ENCODE results near the gene ZGPAT. TPM values are rescaled to one million over a fixed set of nuclear protein-coding genes. Genes with fewer than 3 reads are reported as not detected.
A peak's percentile ranks its signal among the peaks of the same experiment; 100 is the strongest.

ZGPAT gene
- polyA plus RNA-seq, 1 donor from 2014 or later: 60.8 TPM

DNA sequence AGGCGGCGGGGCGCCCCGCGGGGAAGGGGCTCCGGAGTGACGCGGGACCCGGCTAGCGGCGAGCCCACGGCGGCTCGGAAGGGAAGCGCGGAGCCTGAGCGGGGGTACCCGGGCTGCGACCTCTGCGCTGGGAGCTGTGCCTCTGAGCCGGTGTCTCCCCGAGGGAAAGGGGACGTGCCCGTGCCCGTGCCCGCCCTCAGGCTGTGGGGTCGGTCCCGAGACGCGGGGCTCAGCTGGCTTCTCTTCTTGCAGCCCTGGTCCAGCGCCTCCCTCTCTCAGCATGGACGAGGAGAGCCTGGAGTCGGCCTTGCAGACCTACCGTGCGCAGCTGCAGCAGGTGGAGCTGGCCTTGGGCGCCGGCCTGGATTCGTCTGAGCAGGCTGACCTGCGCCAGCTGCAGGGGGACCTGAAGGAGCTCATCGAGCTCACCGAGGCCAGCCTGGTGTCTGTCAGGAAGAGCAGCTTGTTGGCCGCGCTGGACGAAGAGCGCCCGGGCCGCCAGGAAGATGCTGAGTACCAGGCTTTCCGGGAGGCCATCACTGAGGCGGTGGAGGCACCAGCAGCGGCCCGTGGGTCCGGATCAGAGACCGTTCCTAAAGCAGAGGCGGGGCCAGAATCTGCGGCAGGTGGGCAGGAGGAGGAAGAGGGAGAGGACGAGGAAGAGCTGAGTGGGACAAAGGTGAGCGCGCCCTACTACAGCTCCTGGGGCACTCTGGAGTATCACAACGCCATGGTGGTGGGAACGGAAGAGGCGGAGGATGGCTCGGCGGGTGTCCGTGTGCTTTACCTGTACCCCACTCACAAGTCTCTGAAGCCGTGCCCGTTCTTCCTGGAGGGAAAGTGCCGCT is 686 bp downstream of the ZGPAT start:
- Histone ChIP-seq H3K4me2 (ENCODE audit: low read length) (peak overlapping the region; percentile 42), H3K9ac (ENCODE audit: low read length) (peak overlapping the region; percentile 86), H3K27ac (ENCODE audit: low read length) (peak overlapping the region; percentile 29), H3K9me2 (ENCODE audit: insufficient read depth, low read length) (no peaks in the 10 kb centered on the region), H2AFZ (ENCODE audit: low read depth, low read length) (no peak overlapping the region), H3K4me3 (ENCODE audit: low read length) (peak overlapping the region; percentile 96), H4K20me1 (ENCODE audit: insufficient read depth) (no peaks in the 10 kb centered on the region), H3F3A (ENCODE audit: insufficient read depth, low read length, poor library complexity, severe bottlenecking) (no peaks in the 10 kb centered on the region), H3K27me3 (ENCODE audit: insufficient read depth, low read depth, low read length) (no peaks in the 10 kb centered on the region), H3K79me2 (replicated peaks; ENCODE audit: insufficient read depth, low read length) (peaks cover 37% of the 10 kb centered on the region), H3K9me3 (ENCODE audit: low read length) (no peaks in the 10 kb centered on the region), H3K36me3 (ENCODE audit: insufficient read depth, low read length) (peaks cover 6% of the 10 kb centered on the region)
- TF ChIP-seq MXI1 (conservative IDR thresholded peaks at IDR 0.05; ENCODE audit: poor library complexity, severe bottlenecking) (no peak), RAD21 (conservative IDR thresholded peaks at IDR 0.05) (no peak), SMC3 (conservative IDR thresholded peaks at IDR 0.05; ENCODE audit: poor library complexity) (no peak), POLR2AphosphoS5 (IDR thresholded peaks at IDR 0.05) (no peak), EP300 (conservative IDR thresholded peaks at IDR 0.05; ENCODE audit: poor library complexity, severe bottlenecking) (no peak), EZH2 (IDR thresholded peaks at IDR 0.05; ENCODE audit: borderline replicate concordance, insufficient read depth, low read length, poor library complexity, severe bottlenecking) (no peak), TAF1 (IDR thresholded peaks at IDR 0.05; ENCODE audit: low read depth) (no peak)
- TF ChIP-seq, protein P1, sequence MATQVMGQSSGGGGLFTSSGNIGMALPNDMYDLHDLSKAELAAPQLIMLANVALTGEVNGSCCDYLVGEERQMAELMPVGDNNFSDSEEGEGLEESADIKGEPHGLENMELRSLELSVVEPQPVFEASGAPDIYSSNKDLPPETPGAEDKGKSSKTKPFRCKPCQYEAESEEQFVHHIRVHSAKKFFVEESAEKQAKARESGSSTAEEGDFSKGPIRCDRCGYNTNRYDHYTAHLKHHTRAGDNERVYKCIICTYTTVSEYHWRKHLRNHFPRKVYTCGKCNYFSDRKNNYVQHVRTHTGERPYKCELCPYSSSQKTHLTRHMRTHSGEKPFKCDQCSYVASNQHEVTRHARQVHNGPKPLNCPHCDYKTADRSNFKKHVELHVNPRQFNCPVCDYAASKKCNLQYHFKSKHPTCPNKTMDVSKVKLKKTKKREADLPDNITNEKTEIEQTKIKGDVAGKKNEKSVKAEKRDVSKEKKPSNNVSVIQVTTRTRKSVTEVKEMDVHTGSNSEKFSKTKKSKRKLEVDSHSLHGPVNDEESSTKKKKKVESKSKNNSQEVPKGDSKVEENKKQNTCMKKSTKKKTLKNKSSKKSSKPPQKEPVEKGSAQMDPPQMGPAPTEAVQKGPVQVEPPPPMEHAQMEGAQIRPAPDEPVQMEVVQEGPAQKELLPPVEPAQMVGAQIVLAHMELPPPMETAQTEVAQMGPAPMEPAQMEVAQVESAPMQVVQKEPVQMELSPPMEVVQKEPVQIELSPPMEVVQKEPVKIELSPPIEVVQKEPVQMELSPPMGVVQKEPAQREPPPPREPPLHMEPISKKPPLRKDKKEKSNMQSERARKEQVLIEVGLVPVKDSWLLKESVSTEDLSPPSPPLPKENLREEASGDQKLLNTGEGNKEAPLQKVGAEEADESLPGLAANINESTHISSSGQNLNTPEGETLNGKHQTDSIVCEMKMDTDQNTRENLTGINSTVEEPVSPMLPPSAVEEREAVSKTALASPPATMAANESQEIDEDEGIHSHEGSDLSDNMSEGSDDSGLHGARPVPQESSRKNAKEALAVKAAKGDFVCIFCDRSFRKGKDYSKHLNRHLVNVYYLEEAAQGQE (IDR thresholded peaks at IDR 0.05; ENCODE audit: borderline replicate concordance): no peak
- TF ChIP-seq, protein P2, sequence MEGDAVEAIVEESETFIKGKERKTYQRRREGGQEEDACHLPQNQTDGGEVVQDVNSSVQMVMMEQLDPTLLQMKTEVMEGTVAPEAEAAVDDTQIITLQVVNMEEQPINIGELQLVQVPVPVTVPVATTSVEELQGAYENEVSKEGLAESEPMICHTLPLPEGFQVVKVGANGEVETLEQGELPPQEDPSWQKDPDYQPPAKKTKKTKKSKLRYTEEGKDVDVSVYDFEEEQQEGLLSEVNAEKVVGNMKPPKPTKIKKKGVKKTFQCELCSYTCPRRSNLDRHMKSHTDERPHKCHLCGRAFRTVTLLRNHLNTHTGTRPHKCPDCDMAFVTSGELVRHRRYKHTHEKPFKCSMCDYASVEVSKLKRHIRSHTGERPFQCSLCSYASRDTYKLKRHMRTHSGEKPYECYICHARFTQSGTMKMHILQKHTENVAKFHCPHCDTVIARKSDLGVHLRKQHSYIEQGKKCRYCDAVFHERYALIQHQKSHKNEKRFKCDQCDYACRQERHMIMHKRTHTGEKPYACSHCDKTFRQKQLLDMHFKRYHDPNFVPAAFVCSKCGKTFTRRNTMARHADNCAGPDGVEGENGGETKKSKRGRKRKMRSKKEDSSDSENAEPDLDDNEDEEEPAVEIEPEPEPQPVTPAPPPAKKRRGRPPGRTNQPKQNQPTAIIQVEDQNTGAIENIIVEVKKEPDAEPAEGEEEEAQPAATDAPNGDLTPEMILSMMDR (IDR thresholded peaks at IDR 0.05; ENCODE audit: poor library complexity, severe bottlenecking): no peak

DNA sequence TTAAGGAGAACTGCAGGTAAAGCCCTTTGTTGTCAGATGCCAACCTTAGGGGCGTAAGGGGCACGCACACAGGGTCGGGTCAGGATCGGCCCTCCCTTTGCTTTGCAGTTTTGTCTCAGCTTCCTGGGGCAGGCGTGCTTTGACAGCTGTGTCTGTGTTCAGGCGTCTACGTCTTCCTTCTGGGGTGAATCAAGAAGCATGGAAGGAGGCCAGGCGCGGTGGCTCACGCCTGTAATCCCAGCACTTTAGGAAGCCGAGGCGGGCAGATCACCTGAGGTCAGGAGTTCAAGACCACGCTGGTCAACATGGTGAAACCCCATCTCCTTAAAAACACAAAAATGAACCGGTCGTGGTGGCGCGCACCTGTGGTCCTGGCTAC is 1.3 kb downstream of the ZGPAT start:
- H3K4me2 ChIP-seq (ENCODE audit: low read length): peak overlapping the region; percentile 42
- peak overlapping the region; percentile 86 for H3K9ac ChIP-seq (ENCODE audit: low read length)
- no peak for TF ChIP-seq EP300 (conservative IDR thresholded peaks at IDR 0.05; ENCODE audit: poor library complexity, severe bottlenecking)
- no peak for TF ChIP-seq POLR2AphosphoS5 (IDR thresholded peaks at IDR 0.05)
- TF ChIP-seq RAD21 (conservative IDR thresholded peaks at IDR 0.05): no peak
- no peak for TF ChIP-seq EZH2 (IDR thresholded peaks at IDR 0.05; ENCODE audit: borderline replicate concordance, insufficient read depth, low read length, poor library complexity, severe bottlenecking)
- TF ChIP-seq SMC3 (conservative IDR thresholded peaks at IDR 0.05; ENCODE audit: poor library complexity): no peak
- TF ChIP-seq MXI1 (conservative IDR thresholded peaks at IDR 0.05; ENCODE audit: poor library complexity, severe bottlenecking): no peak
- TF ChIP-seq, protein P2 (IDR thresholded peaks at IDR 0.05; ENCODE audit: poor library complexity, severe bottlenecking): no peak
- TF ChIP-seq, protein P1 (IDR thresholded peaks at IDR 0.05; ENCODE audit: borderline replicate concordance): no peak
- TF ChIP-seq TAF1 (IDR thresholded peaks at IDR 0.05; ENCODE audit: low read depth): no peak

More for the DNA sequence above, 1.3 kb downstream of the ZGPAT start:
- H3F3A ChIP-seq (ENCODE audit: insufficient read depth, low read length, poor library complexity, severe bottlenecking): no peaks in the 10 kb centered on the region
- no peak overlapping the region for H3K27ac ChIP-seq (ENCODE audit: low read length)
- peaks cover 40% of the 10 kb centered on the region for H3K79me2 ChIP-seq (replicated peaks; ENCODE audit: insufficient read depth, low read length)
- no peak overlapping the region for H2AFZ ChIP-seq (ENCODE audit: low read depth, low read length)
- peaks cover 6% of the 10 kb centered on the region for H3K36me3 ChIP-seq (ENCODE audit: insufficient read depth, low read length)
- no peaks in the 10 kb centered on the region for H3K27me3 ChIP-seq (ENCODE audit: insufficient read depth, low read depth, low read length)
- H3K9me3 ChIP-seq (ENCODE audit: low read length): no peaks in the 10 kb centered on the region
- peak overlapping the region; percentile 96 for H3K4me3 ChIP-seq (ENCODE audit: low read length)
- H3K9me2 ChIP-seq (ENCODE audit: insufficient read depth, low read length): no peaks in the 10 kb centered on the region
- no peaks in the 10 kb centered on the region for H4K20me1 ChIP-seq (ENCODE audit: insufficient read depth)
